GM21825 (cell line): ENCODE measurements around the gene SYNGR1.

Source experiments
- ATAC-seq: cut with Tn5 transposase; IDR thresholded peaks from one replicate; pipeline ENCODE4 v1.9.1; 2021; ENCODE audit warnings: mild to moderate bottlenecking, moderate library complexity; ENCODE audit not compliant: unreplicated experiment

The SYNGR1 gene

GRCh38 chr22:39427751-39428596, 78.2 kb downstream of the SYNGR1 start:
- ATAC-seq = no peak

- no peak for ATAC-seq
Observed at GRCh38 chr22:39428597-39429071, 78.8 kb downstream of the SYNGR1 start.

GRCh38 chr22:39429186-39429585, 79.4 kb downstream of the SYNGR1 start:
- ATAC-seq = no peak

- no peak for ATAC-seq
Observed at GRCh38 chr22:39429916-39430575, 80.3 kb downstream of the SYNGR1 start.

- no peak for ATAC-seq
Observed at GRCh38 chr22:39430576-39431150, 80.9 kb downstream of the SYNGR1 start.

- no peak for ATAC-seq
Observed at GRCh38 chr22:39431216-39431801, 81.5 kb downstream of the SYNGR1 start.

GRCh38 chr22:39431821-39432251, 82.0 kb downstream of the SYNGR1 start:
- no peak for ATAC-seq

GRCh38 chr22:39432361-39432811, 82.6 kb downstream of the SYNGR1 start:
- no peak for ATAC-seq

GRCh38 chr22:39433476-39434242, 83.9 kb downstream of the SYNGR1 start:
- no peak for ATAC-seq

- ATAC-seq = no peak
Observed at GRCh38 chr22:39434243-39434653, 84.5 kb downstream of the SYNGR1 start.

- ATAC-seq = no peak
Observed at GRCh38 chr22:39434721-39435120, 84.9 kb downstream of the SYNGR1 start.
